Measurements from ENCODE around the gene NHP2. TPM values are rescaled to one million over a fixed set of nuclear protein-coding genes. Genes with fewer than 3 reads are reported as not detected.

Gene NHP2
- total RNA-seq, 1 donor from 2014 or later, result 55.1 TPM

GRCh38 chr5:178145965-178146820 lies 7.5 kb downstream of the NHP2 start:
- intact Hi-C loops (cut with DNase I), result no loop called here
- no peak for DNase-seq (ENCODE audit: low spot score in 2 of 2)
- TF ChIP-seq CTCF (IDR thresholded peaks at IDR 0.05), result peak in 2 of 3 experiments; percentile 40 to 47
- H3K4me1 ChIP-seq, result no peaks in the 10 kb centered on the region
- H3K36me3 ChIP-seq, result peaks cover 64 to 95% of the 10 kb centered on the region in 2 donors
- H3K9me3 ChIP-seq, result no peaks in the 10 kb centered on the region
- H3K27ac ChIP-seq, result no peak overlapping the region
- H3K4me3 ChIP-seq, result no peak overlapping the region
- H3K27me3 ChIP-seq, result no peaks in the 10 kb centered on the region

DNA sequence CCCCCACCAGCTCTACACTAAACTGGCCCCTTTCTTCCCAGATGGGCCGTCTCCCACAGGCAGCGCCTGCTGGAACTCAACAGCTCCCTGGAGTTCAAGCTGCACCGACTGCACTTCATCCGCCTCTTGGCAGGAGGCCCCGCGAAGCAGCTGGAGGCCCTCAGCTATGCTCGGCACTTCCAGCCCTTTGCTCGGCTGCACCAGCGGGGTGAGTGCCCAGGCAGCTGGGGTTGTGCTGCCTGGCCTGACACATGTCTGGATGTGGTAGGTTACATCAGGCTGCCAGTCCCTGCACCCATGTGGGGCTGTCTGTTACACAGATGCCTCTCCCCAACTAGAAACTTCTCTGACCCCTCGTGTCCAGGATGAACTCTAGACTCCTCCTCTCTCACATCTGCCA lies 9.8 kb downstream of the NHP2 start:
- intact Hi-C loops (cut with DNase I), result no loop called here
- no peaks in the 10 kb centered on the region for H3K27me3 ChIP-seq
- H3K4me3 ChIP-seq, result no peak overlapping the region
- H3K9me3 ChIP-seq, result no peaks in the 10 kb centered on the region
- no peaks in the 10 kb centered on the region for H3K4me1 ChIP-seq
- H3K27ac ChIP-seq, result no peak overlapping the region
- H3K36me3 ChIP-seq, result peaks cover 64 to 76% of the 10 kb centered on the region in 2 donors
- DNase-seq (ENCODE audit: low spot score in 2 of 2), result no peak
- no peak for TF ChIP-seq CTCF (IDR thresholded peaks at IDR 0.05)

GRCh38 chr5:178143246-178143645 lies 10.4 kb downstream of the NHP2 start:
- Histone ChIP-seq H3K36me3 (peaks cover 58 to 70% of the 10 kb centered on the region in 2 donors), H3K27me3 (no peaks in the 10 kb centered on the region), H3K9me3 (no peaks in the 10 kb centered on the region), H3K4me1 (no peaks in the 10 kb centered on the region), H3K4me3 (no peak overlapping the region), H3K27ac (no peak overlapping the region)
- intact Hi-C loops (cut with DNase I), result no loop called here
- TF ChIP-seq CTCF (IDR thresholded peaks at IDR 0.05), result no peak
- DNase-seq (ENCODE audit: low spot score in 2 of 2), result no peak

DNA sequence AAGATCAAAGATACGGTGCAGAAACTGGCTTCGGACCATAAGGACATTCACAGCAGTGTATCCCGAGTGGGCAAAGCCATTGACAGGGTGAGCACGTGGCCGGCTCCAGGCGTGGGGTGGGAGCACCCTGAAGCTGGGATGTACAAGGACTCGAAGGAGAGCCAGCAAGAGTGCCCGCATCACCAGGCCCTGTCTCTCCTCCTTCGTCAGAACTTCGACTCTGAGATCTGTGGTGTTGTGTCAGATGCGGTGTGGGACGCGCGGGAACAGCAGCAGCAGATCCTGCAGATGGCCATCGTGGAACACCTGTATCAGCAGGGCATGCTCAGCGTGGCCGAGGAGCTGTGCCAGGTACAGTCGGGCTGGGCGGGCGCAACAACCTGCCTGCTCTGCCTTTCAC lies 11.0 kb downstream of the NHP2 start:
- Histone ChIP-seq H3K36me3 (peaks cover 57 to 70% of the 10 kb centered on the region in 2 donors), H3K27me3 (no peaks in the 10 kb centered on the region), H3K4me1 (no peaks in the 10 kb centered on the region), H3K9me3 (no peaks in the 10 kb centered on the region), H3K27ac (no peak overlapping the region), H3K4me3 (no peak overlapping the region)
- DNase-seq (ENCODE audit: low spot score in 2 of 2), result no peak
- no peak for TF ChIP-seq CTCF (IDR thresholded peaks at IDR 0.05)
- intact Hi-C loops (cut with DNase I), result no loop called here

DNA sequence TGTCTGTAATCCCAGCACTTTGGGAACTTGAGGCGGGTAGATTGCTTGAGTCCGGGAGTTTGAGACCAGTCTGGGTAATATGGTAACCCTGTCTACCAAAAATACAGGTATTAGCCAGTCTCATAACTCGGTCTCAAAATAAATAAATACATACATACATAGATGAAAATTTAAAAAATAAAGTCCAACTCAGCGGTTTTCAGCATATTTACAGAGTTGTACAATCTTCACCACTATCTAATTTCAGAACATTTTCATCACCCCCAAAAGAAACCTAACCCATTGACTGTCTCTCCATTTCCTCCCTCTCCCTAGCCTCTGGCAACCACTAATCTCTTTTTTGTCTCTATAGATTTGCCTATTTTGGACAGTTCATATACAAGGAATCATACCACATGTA lies 12.1 kb downstream of the NHP2 start:
- Histone ChIP-seq H3K36me3 (peaks cover 49 to 60% of the 10 kb centered on the region in 2 donors), H3K9me3 (no peaks in the 10 kb centered on the region), H3K4me1 (no peaks in the 10 kb centered on the region), H3K27ac (no peak overlapping the region), H3K4me3 (no peak overlapping the region), H3K27me3 (no peaks in the 10 kb centered on the region)
- no peak for TF ChIP-seq CTCF (IDR thresholded peaks at IDR 0.05)
- intact Hi-C loops (cut with DNase I), result no loop called here
- DNase-seq (ENCODE audit: low spot score in 2 of 2), result no peak
